Eye (tissue), 1 donor: Measurements from ENCODE around the gene ZNF800.
A peak's percentile ranks its signal among the peaks of the same experiment; 100 is the strongest.

Source experiments
- DNase-seq: peaks from one replicate; pipeline ENCODE4 v3.0.0-alpha.2; 2015

The ZNF800 gene

DNA sequence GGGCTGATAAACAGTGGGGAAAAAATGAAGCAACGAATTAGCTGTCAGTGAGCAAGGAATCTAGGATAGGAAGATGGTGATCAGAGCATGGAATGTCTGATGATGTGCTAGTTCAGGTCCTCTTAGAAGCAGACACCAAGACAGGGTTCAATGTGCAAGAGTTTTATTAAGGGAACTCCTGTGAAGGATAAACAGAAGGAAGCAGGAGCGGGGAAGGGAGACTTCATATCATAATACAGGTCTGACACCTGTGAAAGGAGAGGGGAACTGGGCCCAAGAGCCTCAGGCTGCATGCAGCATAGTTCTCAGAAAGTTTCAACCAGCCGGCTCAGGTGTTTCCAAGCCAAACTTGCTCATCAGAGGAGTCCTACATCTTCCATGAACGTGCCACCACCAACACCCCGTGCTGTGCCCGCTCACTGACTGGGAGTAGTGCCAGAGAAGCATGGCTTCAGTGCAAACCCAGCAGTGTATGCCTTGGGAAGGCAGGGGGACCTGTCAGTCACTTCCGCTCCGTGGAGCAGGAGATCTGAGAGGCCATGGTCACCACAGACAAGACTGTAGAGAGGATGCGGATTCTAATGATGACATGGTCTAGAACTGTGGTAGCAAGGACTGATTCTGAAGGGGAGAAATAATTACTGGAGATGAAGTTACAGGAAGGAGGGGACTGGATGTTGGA is 45.8 kb downstream of the ZNF800 start:
- DNase-seq = peak; percentile 24

DNA sequence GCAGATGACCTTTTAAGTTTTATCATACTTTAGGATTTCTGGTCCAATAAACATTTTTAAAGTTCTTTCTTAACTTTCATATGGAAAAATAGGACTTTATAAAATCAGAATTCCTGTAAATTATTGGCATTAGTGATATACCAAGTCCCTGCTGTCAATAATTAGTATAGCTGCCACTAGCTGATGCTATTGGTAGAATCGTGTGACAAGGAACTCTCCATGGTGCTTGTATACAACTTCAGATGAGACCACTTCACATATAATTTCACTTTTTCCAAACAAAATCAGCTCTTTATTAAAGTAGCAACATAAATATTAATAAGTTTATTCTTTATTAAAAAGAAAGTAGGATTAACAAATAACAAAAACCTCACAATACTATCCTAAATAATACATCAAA is 49.9 kb downstream of the ZNF800 start:
- DNase-seq = no peak

DNA sequence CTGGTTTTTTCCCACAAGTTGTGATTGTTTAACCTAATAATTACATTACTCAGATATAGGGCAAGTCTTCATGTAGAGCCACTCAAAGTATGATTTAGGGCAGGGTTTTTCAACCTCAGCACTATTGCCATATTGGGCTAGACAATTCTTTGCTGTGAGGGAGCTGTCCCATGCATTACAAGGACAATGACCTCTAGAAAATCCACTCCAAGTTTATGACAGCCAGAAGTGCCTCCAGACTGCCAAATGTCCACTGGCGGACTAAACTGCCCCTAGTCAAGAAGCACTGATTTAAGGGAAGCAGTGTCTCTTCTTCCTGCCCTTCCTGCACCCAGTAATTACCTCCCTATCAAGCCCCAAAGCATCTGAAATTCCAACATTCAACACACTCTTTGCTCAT is 54.4 kb downstream of the ZNF800 start:
- no peak for DNase-seq

DNA sequence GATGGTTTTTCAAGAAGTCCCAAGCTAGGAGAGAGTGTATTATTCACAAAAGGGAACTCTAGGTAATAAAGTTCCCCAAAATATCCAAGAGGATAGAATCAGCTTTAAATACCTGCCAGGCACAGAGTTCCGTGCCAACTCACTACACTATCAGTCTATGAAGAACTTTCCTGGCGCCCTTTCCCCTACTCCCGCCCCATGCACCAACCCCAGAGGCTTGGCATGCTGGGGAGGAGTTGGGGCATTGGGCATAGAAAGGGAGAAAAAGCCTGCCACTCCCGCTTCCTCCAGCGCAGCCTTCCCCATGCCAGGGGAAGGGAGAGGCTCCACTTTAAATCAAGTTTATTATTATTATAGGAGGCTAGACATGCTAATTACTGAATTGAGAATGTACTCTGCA is 54.9 kb downstream of the ZNF800 start:
- no peak for DNase-seq

DNA sequence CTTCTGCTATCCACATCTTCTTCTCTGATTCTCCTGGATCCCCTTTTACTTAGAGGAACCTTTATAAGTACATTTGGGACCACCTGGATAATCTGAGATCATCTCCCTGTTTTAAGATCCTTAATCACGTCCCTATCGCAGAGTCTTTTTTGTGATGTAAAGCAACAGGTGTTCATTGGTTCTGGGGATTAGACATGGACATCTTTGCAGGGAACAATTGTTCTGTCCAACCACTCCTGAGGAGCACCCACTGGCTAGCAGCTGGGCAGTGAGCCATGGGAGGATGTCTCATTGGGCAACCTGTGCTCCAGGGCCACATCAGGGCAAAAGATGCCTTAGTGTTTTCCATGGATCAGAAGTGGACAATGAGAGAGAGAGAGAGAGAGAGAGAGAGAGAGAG is 56.0 kb downstream of the ZNF800 start:
- no peak for DNase-seq

DNA sequence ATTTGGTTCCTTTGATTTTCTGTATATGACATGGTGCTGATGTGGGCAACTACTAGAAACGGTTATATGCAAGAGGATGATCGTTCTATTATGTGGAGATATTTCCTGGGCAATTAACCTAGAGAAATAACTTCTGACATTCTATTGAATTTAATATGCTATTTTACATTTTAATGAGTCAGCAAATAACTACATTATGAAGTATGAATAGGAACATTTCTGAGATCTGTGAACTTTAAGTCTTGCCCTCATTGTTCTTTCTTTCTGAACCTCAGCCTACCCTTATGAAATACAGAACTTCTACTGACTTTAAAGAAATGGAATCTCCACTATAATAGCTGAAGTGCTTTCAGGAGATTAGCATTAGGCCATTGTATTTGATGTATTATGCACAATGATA is 59.6 kb downstream of the ZNF800 start:
- DNase-seq = no peak

DNA sequence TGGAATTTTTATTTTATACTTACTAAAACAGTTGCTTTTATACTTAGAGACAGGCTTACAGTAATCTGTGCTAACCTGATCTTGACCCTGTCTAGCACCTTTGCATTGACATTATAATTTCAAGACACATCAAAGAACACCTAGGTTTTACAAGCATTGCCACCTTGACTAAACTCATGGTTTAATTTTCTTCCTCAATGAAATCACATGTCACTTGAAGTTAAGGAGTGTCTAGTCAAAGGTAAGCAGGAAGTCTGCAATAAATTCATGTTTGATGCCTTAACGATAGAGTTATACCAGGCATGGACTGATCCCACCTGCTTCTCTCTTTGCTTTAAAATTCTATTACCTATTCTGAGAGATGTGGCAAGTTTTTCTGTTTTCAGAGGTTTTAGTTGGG is 62.4 kb downstream of the ZNF800 start:
- DNase-seq = no peak

DNA sequence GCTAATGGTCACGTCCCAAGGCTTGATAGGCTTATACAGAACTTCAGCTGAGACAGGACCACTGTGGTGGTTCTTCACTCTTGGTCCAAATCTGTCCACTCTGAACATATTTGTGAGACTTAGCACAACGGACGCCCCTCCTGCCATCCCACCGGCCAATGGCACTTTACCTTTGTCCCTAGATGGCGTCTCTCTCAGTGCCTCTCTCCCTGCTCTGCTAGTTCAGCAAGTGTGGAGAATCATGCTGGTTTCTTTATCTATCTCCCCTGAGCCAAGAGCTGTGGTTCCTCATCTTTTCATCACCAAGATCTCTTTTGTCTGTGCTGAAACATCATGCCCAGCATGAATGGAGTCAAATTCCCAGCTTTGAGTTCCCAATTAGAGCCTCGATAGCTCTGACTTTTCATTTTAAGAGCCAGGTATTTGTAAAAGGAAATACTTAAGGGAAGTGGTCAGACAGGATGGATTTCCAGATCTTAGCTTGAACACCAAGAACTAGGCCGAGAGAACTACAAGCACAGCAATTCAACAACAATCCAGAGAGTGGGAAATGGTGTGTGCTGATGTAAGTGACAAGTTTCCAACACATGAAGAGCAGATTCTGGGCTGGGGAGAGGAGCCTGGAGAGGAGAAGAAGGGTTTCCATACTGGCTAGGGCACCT is 69.5 kb downstream of the ZNF800 start:
- DNase-seq = no peak

DNA sequence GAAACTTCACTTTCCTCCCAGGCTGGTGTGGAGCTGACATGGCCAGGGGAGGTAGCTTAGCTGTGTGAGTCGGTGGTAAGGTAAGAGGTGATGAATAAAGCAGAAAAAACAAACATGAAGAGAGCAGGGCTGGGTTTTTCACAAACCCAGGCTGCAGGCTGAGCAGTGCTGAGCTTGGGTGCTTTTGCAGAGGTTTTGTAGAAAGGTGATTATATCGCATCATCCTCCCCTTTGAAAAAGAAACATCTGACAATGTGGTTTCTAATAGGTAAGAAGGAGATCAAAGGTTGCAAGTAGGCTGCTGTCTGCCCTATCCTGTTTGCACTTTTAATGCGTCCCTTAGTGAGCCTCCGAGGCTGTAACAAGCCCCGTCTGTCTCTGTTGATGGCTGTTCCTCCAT is 70.2 kb downstream of the ZNF800 start:
- no peak for DNase-seq

DNA sequence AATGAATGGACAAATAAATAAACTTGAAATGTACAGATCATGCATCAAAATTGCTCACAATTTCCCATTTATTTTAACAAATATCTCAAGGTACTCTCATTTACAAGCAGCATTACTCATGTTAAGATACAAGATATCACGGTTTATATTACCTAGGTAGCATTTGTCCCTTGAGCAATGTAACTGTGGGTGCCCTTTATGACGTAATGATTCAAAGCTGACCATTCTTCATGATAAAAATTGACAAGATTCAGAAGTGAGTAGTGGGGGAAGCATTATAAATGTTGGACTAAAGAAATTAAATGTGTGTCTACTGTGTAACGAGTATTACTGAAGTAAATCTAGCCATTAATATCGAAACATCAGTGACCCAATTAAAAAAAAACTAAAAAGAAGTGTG is 71.5 kb downstream of the ZNF800 start:
- DNase-seq = no peak
